SHP77 (cell line): ENCODE data around the gene KSR1.
"Not testable (repeated sequence)": the region's sequence is repeated elsewhere in the genome, so short reads cannot be mapped to it uniquely, and the experiment has no call there.

ENCODE experiments used
- DNase-seq, 2 experiments: peaks; one replicate each; lab custom pipeline; 2025; lab: John Stamatoyannopoulos, UW

KSR1 gene

GRCh38 chr17:27455914-27456680, at the start of gene KSR1:
TSS of gene KSR1 (plus strand) at chr17:27456448. CDS start at chr17:27456644, 196 bp downstream.
- DNase-seq: peak; percentile 41 to 83

DNA sequence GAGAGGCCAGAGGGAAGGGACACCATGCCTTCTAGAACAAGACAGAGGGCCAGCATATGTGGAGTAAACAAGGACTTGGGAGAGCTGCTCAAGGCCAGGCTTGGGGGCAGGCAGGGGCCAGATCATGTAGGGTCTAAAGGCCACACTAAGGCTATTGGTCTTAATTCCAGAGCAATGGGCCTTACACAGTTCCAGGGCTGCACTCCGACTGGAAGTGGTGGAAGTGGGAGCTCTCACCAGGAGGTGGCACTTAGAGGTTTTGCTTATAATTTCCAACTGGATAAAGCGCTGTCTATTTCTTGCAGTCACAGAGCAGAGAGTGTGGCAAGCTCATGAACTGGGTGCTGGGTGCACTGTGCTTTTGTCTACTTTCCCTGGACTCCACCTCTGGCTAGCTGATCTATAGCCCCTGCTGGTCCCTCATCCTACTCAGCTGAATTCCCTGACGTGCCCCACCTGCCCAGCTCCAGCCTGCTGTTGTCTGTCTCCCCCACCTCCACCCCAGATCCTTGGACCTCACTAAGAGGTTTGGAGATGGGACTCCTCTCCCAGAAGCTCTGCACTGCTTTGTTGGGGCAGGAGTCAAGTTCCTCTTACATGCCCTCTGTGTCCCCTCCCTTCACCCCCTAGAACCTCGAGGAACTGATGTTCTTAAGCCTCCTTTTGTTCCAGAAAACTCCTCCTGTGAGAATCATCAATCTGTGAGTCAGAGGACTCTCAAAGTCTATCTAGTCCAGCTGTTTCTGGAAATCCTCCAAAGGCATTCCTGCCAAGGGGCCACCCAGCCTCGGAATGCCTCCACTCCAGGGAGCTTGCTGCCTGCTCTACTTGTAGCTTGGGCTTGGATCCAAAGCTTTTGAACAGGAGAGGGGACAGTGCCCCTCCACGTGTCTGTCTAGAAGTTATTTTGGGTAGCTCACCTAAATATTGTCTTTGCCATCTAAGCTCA, 48.1 kb upstream of the KSR1 start:
- DNase-seq: no peak

GRCh38 chr17:27408891-27409290, 47.4 kb upstream of the KSR1 start:
- DNase-seq: no peak

DNA sequence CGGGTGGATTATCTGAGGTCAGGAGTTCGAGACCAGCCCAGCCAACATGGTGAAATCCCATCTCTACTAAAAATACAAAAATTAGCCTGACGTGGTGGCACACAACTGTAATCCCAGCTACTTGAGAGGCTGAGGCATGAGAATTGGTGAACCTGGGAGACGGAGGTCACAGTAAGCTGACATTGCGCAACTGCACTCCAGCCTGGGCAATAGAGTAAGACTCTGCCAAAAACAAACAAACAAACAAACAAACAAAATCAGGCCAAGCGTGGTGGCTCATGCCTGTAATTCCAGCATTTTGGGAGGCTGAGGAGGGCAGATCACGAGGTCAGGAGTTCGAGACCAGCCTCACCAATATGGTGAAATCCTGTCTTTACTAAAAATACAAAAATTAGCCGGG, 44.1 kb upstream of the KSR1 start:
- not testable (repeated sequence) for DNase-seq

DNA sequence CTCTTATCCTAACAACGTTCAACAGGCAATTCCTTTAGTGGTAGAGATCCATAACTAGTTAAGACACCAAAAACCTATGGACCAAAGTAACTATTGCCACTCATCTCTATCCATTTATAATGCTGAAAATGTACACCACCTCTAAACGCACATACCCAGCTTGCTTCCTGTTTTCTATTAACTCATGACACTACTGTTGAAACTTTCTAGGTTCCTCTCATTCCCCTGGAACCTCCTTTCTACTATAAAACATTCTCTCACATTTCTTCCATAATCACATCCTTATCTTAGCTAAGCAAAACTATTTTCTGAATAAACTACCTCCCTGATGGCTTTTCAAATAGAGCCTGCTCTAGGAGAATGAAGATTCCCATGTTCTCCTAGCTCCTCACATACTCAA, 42.9 kb upstream of the KSR1 start:
- no peak for DNase-seq

DNA sequence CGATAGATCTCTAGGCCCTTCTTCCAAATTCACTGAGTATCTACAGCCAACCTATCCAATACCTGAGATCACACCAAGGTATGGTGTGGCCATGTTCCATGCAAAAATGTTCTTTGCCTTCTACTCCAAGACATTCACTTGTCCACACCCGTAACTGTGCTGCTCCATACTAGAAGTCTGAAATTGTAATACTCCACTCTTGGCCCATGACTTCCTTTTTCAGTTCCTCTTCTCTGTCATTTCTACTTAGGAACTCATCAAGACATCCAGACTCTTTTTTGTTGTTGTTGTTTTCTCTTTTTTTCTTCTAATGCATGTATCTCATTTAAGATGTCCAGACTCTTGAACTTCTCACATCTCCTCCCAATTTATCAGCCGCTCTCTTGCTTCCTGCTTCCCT, 42.5 kb upstream of the KSR1 start:
- no peak for DNase-seq

DNA sequence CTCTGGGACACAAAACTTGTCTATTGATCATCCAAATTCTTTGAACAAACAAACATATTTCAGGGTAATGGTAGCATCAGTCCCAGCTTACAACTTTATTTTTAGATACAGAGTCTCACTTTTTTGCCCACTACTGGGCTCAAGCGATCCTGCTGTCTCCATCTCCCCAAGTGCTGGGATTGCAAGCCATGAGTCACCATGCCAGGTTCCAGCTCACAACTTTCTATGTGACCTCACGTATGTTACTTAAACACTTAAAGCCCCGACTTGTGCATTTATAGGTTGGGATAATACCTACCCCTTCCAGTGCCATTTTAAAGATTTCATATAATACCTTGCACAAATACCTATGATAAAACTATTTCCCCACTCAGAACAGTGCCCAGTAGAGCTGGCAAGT, 42.0 kb upstream of the KSR1 start:
- DNase-seq: no peak

- no peak for DNase-seq
Measured at GRCh38 chr17:27414694-27415093, 41.6 kb upstream of the KSR1 start.

DNA sequence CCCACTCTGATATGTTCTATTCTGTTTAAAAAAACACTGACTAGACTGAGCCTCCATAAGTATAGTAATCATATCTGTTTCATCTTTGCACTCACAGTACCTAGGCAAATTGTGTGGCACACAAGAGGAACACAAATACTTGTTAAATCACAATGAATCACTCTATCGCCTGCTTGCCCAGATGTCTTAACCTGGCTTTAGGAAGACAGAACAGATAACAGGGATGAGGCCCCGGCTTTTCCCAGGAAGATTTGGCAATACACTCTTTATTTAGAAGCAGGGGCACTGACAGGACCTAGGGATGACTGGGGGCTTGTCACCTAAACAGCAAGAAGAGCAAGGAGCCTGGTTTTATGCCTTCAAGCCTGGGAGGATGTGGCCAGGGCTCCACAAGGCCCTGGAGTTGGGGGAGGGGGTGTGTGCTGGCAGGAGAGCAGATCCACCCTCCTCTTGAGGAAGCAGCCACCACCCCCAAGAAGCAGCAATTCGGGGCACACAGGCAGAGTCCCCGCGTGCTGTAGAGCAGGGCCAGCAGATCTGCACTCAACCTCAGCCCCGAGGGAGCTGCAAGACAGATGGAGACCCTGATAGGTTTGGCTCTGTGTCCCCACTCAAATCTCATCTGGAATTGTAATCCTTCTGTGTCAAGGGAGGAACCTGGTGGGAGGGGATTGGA, 41.0 kb upstream of the KSR1 start:
- DNase-seq: no peak

GRCh38 chr17:27417596-27418365, 38.5 kb upstream of the KSR1 start:
- no peak for DNase-seq

DNA sequence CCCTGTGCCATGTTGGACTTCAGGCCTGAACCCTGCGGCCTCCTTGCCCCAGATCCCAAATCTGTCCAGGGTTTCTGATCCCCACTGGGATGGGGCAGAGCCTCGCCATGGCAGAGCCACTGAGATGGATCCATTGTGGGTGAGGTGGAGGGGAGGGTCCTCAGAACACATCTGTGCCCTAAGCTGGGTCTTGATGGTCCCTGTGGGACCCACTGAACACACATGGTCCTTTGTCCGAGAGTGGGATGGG, 38.0 kb upstream of the KSR1 start:
- DNase-seq: no peak

DNA sequence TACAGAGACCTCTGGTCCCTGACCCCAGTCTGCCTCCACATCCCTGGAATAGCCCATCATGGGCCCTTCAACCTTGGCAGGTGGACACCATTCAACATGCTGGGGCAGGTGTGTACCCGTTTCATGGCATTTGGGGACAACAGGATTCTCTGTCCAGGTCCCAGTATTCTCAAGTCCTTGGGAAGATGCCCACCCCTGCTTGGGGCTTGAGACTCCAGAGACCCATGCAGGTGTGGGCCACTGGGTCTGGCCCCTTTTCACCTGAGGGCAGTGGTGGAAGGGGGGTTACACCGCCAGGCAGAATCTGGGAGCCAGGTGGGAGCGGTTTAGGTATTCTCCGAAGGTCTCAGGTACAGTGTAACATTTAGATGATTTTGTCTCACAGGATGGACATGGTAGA, 37.1 kb upstream of the KSR1 start:
- DNase-seq: no peak

GRCh38 chr17:27420211-27420950, 35.9 kb upstream of the KSR1 start:
- DNase-seq: no peak

GRCh38 chr17:27421111-27421510, 35.1 kb upstream of the KSR1 start:
- no peak for DNase-seq

DNA sequence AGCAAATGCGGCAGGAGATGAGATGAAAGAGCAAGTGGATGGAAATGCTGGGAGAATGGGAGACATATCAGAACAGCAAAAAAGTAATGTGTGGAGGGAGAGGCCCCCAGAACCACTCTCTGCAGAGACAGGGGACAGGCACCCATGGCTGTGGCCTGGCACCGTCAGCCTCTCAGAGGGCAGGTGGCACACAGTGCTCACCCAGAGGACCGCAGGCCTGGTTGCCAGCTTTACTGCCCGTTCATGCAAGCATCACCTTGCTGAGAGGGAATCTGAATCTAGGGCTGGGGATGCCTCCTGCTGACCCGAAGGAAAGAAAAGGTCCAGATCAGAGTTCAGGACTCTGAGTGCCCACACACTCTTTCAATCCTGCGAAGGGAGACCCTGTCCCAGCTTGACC, 34.6 kb upstream of the KSR1 start:
- DNase-seq: not testable (repeated sequence)

GRCh38 chr17:27422601-27423000, 33.6 kb upstream of the KSR1 start:
- DNase-seq: no peak

DNA sequence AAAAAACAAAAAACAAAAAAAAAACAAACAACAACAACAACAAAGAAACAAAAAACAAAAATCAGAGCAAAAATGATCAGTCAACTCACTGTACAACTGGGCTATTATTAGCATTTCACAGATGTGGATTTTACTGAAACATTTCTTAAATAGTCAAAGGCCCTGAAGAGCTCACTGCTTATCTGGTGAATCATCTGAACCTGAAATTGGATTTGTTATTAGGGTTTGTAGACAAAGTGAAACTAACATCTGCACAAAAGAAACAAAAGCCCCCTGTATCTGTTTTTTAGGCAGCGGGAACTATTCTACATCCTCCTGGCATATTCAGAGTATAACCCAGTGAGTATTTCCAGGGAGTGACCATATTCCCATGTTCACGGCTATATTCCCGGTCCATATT, 32.6 kb upstream of the KSR1 start:
- no peak for DNase-seq

- DNase-seq: no peak
Measured at GRCh38 chr17:27424516-27424915, 31.7 kb upstream of the KSR1 start.

DNA sequence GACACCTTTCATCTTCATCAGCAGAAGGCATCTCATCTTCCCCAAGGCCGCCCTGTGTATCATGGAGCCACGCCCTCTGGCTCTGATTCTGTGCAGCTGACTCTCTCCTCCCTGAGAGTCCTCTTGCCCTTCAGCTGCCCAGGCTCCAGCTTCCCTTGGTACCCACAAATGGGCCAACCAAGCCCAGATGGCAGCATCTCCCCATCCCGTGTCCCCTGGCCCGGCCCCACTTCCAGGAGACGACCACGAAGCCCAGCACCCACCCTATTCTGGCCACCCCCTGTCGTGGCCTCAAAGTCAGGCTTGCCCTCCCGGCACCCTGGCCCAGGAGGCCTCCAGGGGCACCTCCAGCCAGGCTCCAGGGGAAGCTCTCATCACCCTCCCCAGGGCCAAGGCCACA, 31.3 kb upstream of the KSR1 start:
- no peak for DNase-seq

DNA sequence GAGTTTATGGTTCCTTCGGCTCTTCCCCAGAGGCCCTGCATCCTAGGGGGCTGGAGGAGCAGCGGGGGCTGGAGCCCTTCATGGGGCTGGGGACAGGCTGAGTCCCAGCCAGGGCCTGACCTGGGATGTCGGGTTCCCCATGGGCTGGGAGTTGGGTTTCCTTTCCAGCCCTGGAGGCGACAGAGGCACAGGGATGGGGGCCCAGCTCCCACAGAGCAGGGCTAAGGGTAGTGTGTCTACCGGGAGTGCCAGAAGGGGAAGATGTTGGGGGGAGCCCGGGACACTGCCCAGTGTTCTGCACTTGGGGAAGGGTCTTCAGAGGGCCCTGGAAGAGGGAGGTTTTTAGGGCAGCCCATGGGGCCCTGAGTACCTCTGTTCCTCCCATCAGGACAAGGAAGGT, 30.7 kb upstream of the KSR1 start:
- not testable (repeated sequence) for DNase-seq

DNA sequence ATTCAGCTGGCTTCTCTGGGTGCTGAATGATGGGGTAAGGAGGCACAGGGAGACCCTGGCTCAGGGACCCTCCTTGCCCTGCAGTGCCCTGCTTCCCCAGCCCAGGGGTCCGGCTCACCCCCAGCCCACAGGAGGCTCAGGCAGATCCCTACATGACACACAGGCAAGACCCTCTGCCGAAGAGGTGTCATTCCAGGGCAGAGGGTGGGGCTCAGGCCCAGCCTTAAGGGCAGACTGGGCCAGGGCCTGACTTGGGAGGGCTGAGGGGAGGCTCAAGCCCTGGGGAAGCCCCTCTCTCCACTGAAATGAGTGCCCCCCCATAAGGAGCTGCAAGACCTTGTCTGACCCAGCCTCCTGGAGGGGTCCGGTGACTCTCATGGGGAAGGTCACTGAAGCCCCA, 30.3 kb upstream of the KSR1 start:
- no peak for DNase-seq
